Activated CD4-positive, alpha-beta T cell treated with anti-CD3 and anti-CD28 coated beads, Interleukin-2, Interleukin-6, amounts not matched to agents 100 ng/mL and 50 ng/mL, durations not matched to agents 16 hours and 8 hours (primary cell): ENCODE measurements around the gene THYN1.

Experiments
- DNase-seq: peaks from one replicate; pipeline ENCODE4 v3.0.0-alpha.2; 2020

The THYN1 gene

DNA sequence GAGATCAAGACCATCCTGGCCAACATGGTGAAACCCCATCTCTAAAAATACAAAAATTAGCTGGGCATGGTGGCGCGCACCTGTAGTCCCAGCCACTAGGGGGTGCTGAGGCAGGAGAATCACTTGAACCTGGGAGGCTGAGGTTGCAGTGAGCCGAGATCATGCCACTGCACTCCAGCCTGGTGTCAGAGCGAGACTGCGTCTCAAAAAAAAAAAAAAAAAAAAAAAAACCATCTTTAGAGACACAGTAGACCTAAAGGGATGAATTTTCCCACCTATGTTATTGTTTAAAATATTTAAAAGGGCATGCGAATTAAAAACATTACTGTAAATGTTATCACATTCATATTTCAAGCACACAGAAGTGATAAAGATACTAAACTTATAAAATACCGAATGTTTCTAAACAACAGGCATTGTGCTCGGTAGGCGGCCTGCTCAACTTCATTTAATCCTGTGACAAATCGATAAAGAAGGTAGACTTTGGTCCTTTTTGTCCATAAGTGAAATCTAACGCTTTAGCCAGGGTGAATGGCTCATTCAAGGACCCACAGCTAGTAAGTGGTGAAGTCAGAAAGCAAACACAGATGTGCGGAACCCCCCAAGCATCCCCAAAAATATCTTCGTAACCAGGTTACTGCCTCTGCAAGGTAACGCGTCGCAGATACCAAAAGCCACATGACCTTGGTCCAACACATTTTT, 45.5 kb downstream of the THYN1 start:
- DNase-seq = peak; percentile 66

DNA sequence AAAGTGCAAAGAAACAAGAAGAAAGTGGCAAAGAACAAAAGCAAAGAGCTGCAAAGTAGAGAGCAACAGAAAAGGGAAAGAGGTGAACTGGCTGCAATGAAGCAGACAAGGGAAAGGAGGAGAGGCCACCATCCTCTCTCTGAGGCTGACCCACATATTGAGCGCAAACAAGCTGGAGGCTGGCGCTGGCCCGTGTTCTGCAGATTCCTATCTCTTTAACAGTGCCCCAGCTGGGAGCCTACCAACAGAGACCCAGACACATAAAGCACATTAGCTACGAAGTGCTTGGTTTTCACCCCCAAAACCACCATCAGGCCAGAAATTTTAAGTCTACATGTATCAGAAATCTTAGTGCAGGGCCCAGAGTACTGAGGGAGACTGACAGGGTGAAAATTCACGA, 47.0 kb downstream of the THYN1 start:
- no peak for DNase-seq

DNA sequence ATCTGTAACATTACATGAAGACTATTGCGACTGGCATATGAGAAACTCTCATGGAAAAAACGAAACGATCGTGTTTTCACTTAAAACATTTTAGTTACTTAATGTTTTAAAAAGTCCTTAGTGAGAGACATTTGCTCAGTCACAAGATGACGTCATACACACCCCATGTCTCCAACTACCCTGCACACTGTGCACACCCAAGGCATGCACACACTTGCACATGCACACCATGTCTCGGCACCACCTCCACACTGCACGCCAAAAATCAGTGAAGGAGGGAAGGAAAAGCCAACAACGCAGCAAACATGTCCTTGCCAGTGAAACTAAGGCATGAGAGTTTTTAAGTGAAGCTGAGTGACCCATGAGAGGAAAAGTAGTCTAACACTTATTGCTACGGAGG, 47.4 kb downstream of the THYN1 start:
- no peak for DNase-seq

DNA sequence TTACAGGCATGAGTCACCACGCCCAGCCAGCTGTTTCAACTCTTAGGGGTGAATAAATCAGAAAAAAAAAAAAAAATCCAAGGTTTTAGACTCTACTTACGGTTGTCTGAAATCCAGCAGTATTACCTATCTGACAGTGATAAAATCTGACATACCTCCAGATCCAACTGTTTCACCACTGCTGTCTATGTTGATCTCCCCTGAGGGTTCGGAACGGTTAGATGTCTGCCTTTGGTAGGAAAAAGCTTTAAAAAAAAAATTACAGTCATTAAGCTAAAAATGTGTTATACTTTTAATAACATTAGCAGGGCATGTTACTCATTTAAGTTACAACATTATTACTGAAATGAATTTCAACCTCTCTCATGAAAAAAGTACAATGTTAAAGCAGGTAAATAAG, 50.5 kb downstream of the THYN1 start:
- no peak for DNase-seq

DNA sequence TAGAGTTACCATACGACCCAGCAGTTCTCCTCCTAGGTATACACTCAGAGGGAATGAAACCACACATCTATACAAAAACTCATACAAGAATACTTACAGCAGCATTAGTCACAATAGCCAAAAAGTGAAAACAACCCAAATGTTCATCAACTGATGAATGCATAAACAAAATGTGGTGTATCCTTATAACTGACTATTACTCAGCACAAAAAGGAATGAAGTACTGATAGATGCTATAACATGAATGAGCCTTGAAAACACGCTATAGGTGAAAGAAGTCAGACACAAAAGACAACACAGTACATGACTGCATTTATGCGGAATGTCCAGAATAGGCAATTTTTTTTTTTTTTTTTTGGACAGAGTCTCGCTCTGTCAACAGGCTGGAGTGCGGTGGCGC, 52.5 kb downstream of the THYN1 start:
- DNase-seq = no peak

DNA sequence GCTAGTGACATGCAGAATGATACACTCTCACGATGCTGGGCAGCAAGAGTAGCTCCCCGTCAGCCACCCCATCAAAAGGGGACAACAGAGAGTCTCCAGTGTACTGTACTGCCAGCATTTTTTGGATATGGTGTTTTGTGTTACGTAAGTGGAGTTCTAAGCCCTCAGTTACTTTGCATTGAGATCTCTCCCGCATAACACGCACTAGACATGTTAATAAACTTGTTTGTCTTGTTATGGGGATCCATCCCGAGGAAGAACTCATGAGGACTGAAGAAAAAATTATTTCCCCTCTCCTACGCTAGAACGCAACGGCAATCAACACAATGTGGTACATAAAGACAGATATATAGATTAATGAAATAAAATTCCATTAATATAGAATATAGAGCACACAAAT, 53.6 kb downstream of the THYN1 start:
- no peak for DNase-seq
